GM12865 (cell line): ENCODE results near the gene UMAD1.

Experiments
- DNase-seq: peaks from one replicate; pipeline ENCODE4 v3.0.0; 2010; ENCODE audit warnings: low read depth
- H3K4me3 ChIP-seq: 2 replicates; pipeline ENCODE4 v1.5.1; 2011; ENCODE audit warnings: mild to moderate bottlenecking, low read depth, low read length, control low read depth
- TF ChIP-seq, protein P1 (sequence below): IDR thresholded peaks from 2 replicates; pipeline ENCODE4 v1.5.1; 2011; ENCODE audit warnings: low read length, control low read depth, low read depth, inconsistent platforms; ENCODE audit not compliant: insufficient read depth; ENCODE audit errors: missing control alignments

The UMAD1 gene

DNA sequence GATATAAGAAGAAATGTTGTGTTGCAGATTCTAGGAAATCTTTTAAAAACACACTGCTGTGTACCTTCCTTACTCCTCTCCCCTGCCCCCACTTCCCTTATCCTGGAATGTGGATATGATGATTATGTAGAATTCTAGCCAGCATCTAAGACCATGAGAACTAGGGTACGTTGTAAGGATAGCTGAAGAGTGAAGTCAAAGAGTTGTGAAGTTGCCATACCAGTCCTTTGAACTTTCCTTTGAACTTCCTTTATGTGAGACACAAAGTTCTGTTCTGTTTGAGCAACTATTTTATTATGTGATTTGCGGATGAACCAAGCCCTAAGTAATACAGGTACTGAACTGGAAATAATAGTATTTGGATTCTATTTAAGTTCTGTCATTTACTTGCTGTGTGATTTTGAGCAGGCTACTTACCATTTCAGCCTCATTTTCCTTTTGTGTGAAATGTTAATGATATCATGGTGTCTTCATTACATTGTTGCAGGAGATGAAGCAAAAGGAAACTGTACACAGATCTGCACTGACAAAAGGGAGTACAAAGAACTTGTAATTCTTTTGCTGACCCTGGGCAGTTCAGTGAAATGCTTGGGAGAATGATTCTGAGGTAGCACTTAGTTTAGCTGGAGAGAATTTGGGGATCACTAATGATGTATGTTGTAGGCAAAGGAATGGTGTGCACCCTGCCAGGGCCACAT is 46.4 kb downstream of the UMAD1 start:
- H3K4me3 ChIP-seq = no peak overlapping the region
- no peak for DNase-seq
- TF ChIP-seq, protein P1, sequence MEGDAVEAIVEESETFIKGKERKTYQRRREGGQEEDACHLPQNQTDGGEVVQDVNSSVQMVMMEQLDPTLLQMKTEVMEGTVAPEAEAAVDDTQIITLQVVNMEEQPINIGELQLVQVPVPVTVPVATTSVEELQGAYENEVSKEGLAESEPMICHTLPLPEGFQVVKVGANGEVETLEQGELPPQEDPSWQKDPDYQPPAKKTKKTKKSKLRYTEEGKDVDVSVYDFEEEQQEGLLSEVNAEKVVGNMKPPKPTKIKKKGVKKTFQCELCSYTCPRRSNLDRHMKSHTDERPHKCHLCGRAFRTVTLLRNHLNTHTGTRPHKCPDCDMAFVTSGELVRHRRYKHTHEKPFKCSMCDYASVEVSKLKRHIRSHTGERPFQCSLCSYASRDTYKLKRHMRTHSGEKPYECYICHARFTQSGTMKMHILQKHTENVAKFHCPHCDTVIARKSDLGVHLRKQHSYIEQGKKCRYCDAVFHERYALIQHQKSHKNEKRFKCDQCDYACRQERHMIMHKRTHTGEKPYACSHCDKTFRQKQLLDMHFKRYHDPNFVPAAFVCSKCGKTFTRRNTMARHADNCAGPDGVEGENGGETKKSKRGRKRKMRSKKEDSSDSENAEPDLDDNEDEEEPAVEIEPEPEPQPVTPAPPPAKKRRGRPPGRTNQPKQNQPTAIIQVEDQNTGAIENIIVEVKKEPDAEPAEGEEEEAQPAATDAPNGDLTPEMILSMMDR = no peak

DNA sequence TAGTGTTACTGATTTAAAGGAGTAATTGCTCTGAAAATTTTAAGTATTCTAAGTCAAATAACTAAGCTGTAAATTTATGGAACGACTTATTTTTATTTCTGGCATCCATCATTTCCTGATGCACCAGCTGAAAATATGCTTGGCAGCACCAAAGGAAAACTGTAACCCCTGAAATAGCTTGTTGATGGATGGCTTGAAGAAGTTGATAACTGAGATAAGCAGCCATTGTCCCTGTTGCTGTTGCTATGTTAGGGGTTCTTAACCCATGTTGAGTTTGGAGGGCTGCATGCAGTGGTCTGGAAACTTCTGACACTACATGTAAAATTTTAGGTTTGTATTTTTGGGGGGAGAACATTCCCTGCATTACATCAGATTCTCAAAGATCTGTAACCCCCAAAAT is 47.2 kb downstream of the UMAD1 start:
- no peak overlapping the region for H3K4me3 ChIP-seq
- TF ChIP-seq, protein P1 = no peak
- DNase-seq = no peak

DNA sequence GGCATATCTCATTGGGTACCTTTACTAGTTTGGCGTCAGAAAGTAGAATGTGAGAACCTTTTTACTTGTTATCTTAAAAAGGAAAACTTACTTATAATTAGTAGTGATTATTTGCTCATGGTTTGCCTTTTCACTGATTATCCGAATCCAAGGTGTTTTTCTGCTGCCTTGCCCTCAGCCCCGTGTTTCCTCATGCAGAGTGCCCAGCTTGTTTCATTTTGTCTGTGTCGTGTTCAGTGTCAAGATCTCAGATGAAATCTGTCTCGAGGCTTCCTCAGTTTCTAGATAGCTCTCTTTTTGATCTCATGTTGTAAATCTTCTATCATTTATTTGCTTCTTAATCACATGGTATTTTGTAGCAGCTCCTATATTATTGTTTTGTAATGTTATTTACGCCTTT is 47.8 kb downstream of the UMAD1 start:
- no peak for DNase-seq
- TF ChIP-seq, protein P1 = no peak
- no peak overlapping the region for H3K4me3 ChIP-seq

DNA sequence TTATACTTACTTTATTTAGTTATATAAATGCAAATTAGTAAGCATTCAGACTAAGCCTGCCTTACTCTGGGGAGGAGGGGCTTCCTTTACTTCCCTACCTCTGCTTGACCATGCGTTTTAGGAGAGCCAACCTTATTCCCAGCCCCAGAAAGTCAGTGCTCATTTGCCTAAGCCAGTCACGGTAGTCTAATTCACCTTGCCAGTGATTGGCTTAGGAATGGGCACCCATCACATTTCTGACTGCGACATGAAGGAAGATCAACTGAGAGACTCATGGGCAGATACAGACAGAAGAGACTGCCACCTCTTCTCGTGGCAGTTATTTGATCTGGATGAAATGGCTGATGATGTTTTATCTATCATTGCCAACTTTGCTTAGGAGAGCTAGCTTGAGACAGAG is 48.4 kb downstream of the UMAD1 start:
- TF ChIP-seq, protein P1 = no peak
- no peak for DNase-seq

DNA sequence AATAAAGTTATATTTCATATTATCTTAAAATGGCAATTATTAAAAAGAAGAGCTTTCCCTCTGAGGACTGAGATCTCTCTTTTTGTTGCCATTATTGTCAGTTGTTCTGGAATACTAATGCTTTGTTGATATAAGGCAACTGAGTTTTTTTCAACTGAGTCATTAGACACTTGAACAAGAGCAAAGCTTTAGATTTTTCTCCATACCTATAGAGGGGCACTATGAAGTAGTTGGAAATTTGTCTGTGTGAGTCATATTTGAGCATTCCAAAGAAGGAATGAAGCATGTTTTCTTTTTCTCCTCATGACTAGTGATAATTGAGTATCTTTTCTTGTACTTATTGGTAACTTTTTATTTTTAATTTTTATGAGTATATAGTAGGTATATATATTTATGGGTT is 53.3 kb downstream of the UMAD1 start:
- no peak overlapping the region for H3K4me3 ChIP-seq
- no peak for DNase-seq
- TF ChIP-seq, protein P1 = no peak

More for the DNA sequence above, 48.4 kb downstream of the UMAD1 start:
- H3K4me3 ChIP-seq = no peak overlapping the region

DNA sequence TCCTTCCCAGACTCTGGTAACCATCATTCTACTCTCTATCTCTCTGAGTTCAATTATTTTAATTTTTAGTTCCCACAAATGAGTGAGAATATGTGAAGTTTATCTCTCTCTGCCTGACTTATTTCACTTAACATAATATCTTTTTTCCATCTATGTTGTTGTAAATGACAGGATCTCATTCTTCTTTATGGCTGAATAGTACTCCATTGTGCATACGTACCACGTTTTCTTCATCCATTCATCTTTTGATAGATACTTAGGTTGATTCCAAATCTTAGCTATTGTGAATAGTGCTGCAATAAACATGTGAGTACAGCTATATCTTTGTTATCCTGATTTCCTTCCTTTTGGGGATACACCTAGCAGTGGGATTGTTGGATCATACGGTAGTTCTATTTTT is 54.0 kb downstream of the UMAD1 start:
- no peak overlapping the region for H3K4me3 ChIP-seq
- TF ChIP-seq, protein P1 = no peak
- DNase-seq = no peak

DNA sequence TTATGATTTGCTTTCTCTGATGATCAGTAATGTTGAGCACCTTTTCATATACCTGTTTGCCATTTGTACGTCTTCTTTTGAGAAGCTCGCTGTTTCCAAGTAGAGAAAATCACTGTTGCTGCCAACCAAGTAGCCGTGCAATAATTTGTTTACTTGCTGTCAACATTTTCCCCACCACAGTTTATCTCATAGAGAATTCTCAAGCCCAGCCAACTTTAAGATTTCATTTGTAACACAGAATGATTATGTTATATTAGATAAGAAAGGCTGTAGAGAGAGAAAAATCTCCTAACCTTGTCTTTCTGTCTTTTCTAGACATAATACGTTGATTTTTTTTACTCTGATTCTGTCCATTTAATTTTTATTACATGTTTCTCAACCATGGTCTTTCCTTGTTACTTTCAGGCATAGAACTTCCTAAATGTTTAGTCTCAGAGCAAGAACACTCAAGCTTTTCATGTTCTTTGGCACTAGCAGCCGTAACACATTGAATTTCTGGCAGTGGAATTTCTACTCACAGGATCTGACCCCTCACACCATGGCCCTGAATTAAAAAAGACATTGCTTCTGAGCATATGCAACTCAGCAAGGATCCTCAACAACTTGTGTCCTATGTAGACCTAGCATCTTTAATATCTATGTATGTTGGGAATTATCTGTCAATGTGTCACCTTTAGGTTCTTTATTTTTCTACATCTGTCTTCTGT is 54.7 kb downstream of the UMAD1 start:
- no peak overlapping the region for H3K4me3 ChIP-seq
- no peak for DNase-seq
- TF ChIP-seq, protein P1 = no peak
